ENCODE results near the gene COG2.

GRCh38 chr1:230684146-230684545, 41.9 kb downstream of the COG2 start:
- TF ChIP-seq, protein P1, sequence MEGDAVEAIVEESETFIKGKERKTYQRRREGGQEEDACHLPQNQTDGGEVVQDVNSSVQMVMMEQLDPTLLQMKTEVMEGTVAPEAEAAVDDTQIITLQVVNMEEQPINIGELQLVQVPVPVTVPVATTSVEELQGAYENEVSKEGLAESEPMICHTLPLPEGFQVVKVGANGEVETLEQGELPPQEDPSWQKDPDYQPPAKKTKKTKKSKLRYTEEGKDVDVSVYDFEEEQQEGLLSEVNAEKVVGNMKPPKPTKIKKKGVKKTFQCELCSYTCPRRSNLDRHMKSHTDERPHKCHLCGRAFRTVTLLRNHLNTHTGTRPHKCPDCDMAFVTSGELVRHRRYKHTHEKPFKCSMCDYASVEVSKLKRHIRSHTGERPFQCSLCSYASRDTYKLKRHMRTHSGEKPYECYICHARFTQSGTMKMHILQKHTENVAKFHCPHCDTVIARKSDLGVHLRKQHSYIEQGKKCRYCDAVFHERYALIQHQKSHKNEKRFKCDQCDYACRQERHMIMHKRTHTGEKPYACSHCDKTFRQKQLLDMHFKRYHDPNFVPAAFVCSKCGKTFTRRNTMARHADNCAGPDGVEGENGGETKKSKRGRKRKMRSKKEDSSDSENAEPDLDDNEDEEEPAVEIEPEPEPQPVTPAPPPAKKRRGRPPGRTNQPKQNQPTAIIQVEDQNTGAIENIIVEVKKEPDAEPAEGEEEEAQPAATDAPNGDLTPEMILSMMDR (conservative IDR thresholded peaks at IDR 0.05), result no peak
- no peak for TF ChIP-seq ZFX (IDR thresholded peaks at IDR 0.05)

Measured in C4-2B (cell line).